Measurements from ENCODE around the gene SGPP2. TPM values are rescaled to one million over a fixed set of nuclear protein-coding genes. Genes with fewer than 3 reads are reported as not detected.

The SGPP2 gene
- total and polyA plus RNA-seq, 2 experiments from 2014 or later: 0.08 TPM; not detected in 1

GRCh38 chr2:222609381-222609780 is 185.0 kb downstream of the SGPP2 start:
- DNase-seq (ENCODE audit: low spot score) (no peak), ATAC-seq (no peak)
- Histone ChIP-seq H4K20me1 (replicated peaks; ENCODE audit: insufficient read depth) (no peaks in the 10 kb centered on the region), H3K27me3 (ENCODE audit: insufficient read depth) (no peaks in the 10 kb centered on the region), H3K27ac (ENCODE audit: low read depth) (no peak overlapping the region), H3K9me2 (ENCODE audit: insufficient read depth) (no peaks in the 10 kb centered on the region), H3K4me2 (no peak overlapping the region), H3K4me3 (no peak overlapping the region), H3F3A (replicated peaks; ENCODE audit: low read depth) (no peaks in the 10 kb centered on the region), H3K79me2 (replicated peaks; ENCODE audit: insufficient read depth) (no peaks in the 10 kb centered on the region), H3K4me1 (ENCODE audit: insufficient read depth) (no peaks in the 10 kb centered on the region), H2AFZ (no peak overlapping the region), H3K36me3 (ENCODE audit: insufficient read depth) (peaks cover 14% of the 10 kb centered on the region)
- H3K4me3 Mint-ChIP-seq: no peak overlapping the region
- H3K27me3 Mint-ChIP-seq (ENCODE audit: insufficient read depth, low read depth, poor library complexity): peaks cover 2% of the 10 kb centered on the region
- no peaks in the 10 kb centered on the region for H3K4me1 Mint-ChIP-seq
- H3K27ac Mint-ChIP-seq: no peak overlapping the region
- peaks cover 22% of the 10 kb centered on the region; the same call in 2 of the 3 replicates for H3K36me3 Mint-ChIP-seq (ENCODE audit: low read depth)
- TF ChIP-seq STAT1 (IDR thresholded peaks at IDR 0.05; ENCODE audit: unreplicated experiment): no peak
- no peak for TF ChIP-seq JUNB (IDR thresholded peaks at IDR 0.05; ENCODE audit: unreplicated experiment)
- TF ChIP-seq CTCF (conservative IDR thresholded peaks at IDR 0.05; ENCODE audit: low read depth in 2 of 2): no peak
- no peak for TF ChIP-seq ZNF114 (CRISPR knock-in tag; IDR thresholded peaks at IDR 0.05)
- no peak for TF ChIP-seq POLR2AphosphoS5 (IDR thresholded peaks at IDR 0.05; ENCODE audit: low read depth)
- TF ChIP-seq CREB1 (CRISPR knock-in tag; IDR thresholded peaks at IDR 0.05; ENCODE audit: low read depth): no peak
- no peak for TF ChIP-seq ETS1 (IDR thresholded peaks at IDR 0.05)
- TF ChIP-seq ZNF331 (CRISPR knock-in tag; IDR thresholded peaks at IDR 0.05; ENCODE audit: low read depth): no peak
- H3K9me3 Mint-ChIP-seq: no peaks in the 10 kb centered on the region

Small RNA genes within 50 kb of the gene (small RNA-seq; reads per million reads assigned to genes)
- gene RF00019 (ENCODE audit: low replicate concordance) (not detected), gene RNU6-619P (ENCODE audit: low replicate concordance) (not detected)

Other genes with a start within 250 kb of the SGPP2 start
- not detected in 2 replicates for gene PAX3, start 125.5 kb upstream of the SGPP2 start, total RNA-seq (2014; rRNA removed; shearing (Covaris generic))
- gene PAX3, start 125.5 kb upstream of the SGPP2 start, polyA plus RNA-seq (2016; fragmentation: Nextera tagmentation; extraction: Ambion mirVana): not detected in 2 replicates
- gene FARSB, start 231.5 kb downstream of the SGPP2 start, total RNA-seq (2014; rRNA removed; shearing (Covaris generic)): 32.2 and 32.5 TPM in 2 replicates
- 34.8 and 40.0 TPM in 2 replicates for gene FARSB, start 231.5 kb downstream of the SGPP2 start, polyA plus RNA-seq (2016; fragmentation: Nextera tagmentation; extraction: Ambion mirVana)
- gene MOGAT1, start 247.1 kb downstream of the SGPP2 start, total RNA-seq (2014; rRNA removed; shearing (Covaris generic)): 0.89 and 0.94 TPM in 2 replicates
- gene MOGAT1, start 247.1 kb downstream of the SGPP2 start, polyA plus RNA-seq (2016; fragmentation: Nextera tagmentation; extraction: Ambion mirVana): 0.63 and 0.86 TPM in 2 replicates